ENCODE measurements around the gene FGL2. TPM values are rescaled to one million over a fixed set of nuclear protein-coding genes. Genes with fewer than 3 reads are reported as not detected.

FGL2 gene
- total and polyA plus RNA-seq, 7 donors, result 2.1 to 8.8 (median 3.8) TPM

DNA sequence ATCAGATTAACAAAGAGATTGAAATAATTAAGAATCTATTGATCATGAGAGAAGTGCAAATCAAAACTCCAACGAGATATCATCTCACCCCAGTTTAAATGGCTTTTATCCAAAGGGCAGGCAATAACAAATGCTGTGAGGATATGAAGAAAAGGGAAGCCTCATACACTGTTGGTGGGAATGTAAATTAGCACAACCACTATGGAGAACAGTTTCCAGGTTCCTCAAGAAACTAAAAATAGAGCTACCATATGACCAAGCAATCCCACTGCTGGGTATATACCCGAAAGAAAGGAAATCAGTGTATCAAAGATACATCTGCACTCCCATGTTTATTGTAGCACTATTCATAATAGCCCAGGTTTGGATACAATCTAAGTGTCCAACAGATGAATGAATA is 13.8 kb downstream of the FGL2 start:
- Histone ChIP-seq H3K4me1 (no peaks in the 10 kb centered on the region), H3K27me3 (ENCODE audit: insufficient read depth in 3 of 3, low read length in 2 of 3) (no peaks in the 10 kb centered on the region), H3K9me3 (no peaks in the 10 kb centered on the region), H3K4me3 (no peak overlapping the region), H3K36me3 (ENCODE audit: insufficient read depth in 1 of 2, low read depth in 1 of 2) (no peaks in the 10 kb centered on the region), H3K27ac (no peak overlapping the region)
- no peak for ATAC-seq
- TF ChIP-seq, protein P1, sequence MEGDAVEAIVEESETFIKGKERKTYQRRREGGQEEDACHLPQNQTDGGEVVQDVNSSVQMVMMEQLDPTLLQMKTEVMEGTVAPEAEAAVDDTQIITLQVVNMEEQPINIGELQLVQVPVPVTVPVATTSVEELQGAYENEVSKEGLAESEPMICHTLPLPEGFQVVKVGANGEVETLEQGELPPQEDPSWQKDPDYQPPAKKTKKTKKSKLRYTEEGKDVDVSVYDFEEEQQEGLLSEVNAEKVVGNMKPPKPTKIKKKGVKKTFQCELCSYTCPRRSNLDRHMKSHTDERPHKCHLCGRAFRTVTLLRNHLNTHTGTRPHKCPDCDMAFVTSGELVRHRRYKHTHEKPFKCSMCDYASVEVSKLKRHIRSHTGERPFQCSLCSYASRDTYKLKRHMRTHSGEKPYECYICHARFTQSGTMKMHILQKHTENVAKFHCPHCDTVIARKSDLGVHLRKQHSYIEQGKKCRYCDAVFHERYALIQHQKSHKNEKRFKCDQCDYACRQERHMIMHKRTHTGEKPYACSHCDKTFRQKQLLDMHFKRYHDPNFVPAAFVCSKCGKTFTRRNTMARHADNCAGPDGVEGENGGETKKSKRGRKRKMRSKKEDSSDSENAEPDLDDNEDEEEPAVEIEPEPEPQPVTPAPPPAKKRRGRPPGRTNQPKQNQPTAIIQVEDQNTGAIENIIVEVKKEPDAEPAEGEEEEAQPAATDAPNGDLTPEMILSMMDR (IDR thresholded peaks at IDR 0.05), result no peak
- intact Hi-C loops (cut with DNase I), result no loop called here
- DNase-seq, result no peak
- 61 to 73% (median 66%) methylated on average over 2 of the region's 2 CpGs for WGBS, 3 donors

- TF ChIP-seq, protein P1 (IDR thresholded peaks at IDR 0.05), result no peak
- ATAC-seq, result no peak
- DNase-seq, result no peak
- no peaks in the 10 kb centered on the region for H3K9me3 ChIP-seq
- intact Hi-C loops (cut with DNase I), result no loop called here
- no peaks in the 10 kb centered on the region for H3K36me3 ChIP-seq (ENCODE audit: insufficient read depth in 1 of 2, low read depth in 1 of 2)
- H3K4me1 ChIP-seq, result no peaks in the 10 kb centered on the region
- no peak overlapping the region for H3K27ac ChIP-seq
- H3K27me3 ChIP-seq (ENCODE audit: insufficient read depth in 3 of 3, low read length in 2 of 3), result no peaks in the 10 kb centered on the region
- H3K4me3 ChIP-seq, result no peak overlapping the region
- 14 to 22% (median 15%) methylated on average over 3 of the region's 3 CpGs for WGBS, 3 donors
Measured at GRCh38 chr7:77184990-77185389, 14.6 kb downstream of the FGL2 start.

- Histone ChIP-seq H3K4me3 (no peak overlapping the region), H3K27ac (no peak overlapping the region), H3K36me3 (ENCODE audit: insufficient read depth in 1 of 2, low read depth in 1 of 2) (no peaks in the 10 kb centered on the region), H3K4me1 (no peaks in the 10 kb centered on the region), H3K9me3 (no peaks in the 10 kb centered on the region), H3K27me3 (ENCODE audit: insufficient read depth in 3 of 3, low read length in 2 of 3) (no peaks in the 10 kb centered on the region)
- TF ChIP-seq, protein P1 (IDR thresholded peaks at IDR 0.05), result no peak
- no peak for DNase-seq
- no peak for ATAC-seq
- intact Hi-C loops (cut with DNase I), result no loop called here
Measured at GRCh38 chr7:77184463-77184862, 15.2 kb downstream of the FGL2 start.

DNA sequence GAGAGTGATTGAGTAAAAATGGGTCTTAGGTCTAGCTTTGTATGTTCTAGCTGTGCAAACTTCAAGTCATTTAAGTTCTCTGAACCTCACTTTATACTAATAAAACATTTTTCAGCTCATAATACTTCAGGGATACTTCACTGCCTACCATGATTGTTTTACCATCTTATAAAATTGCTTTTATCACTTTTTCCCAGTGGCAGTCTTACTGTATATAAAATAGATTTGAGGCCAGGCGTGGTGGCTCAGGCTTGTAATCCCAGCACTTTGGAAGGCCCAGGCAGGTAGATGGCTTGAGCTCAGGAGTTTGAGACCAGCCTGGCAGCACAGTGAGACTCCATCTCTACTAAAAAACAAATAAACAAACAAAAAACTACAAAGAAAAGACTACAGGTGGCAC is 17.4 kb downstream of the FGL2 start:
- Histone ChIP-seq H3K27me3 (ENCODE audit: insufficient read depth in 3 of 3, low read length in 2 of 3) (no peaks in the 10 kb centered on the region), H3K9me3 (no peaks in the 10 kb centered on the region), H3K4me3 (no peak overlapping the region), H3K27ac (no peak overlapping the region), H3K36me3 (ENCODE audit: insufficient read depth in 1 of 2, low read depth in 1 of 2) (no peaks in the 10 kb centered on the region), H3K4me1 (no peaks in the 10 kb centered on the region)
- 98 to 100% (median 100%) methylated on average over 1 of the region's 1 CpG for WGBS, 3 donors
- TF ChIP-seq, protein P1 (IDR thresholded peaks at IDR 0.05), result no peak
- intact Hi-C loops (cut with DNase I), result no loop called here
- DNase-seq (no peak), ATAC-seq (no peak)

- Histone ChIP-seq H3K27ac (no peak overlapping the region), H3K4me1 (no peaks in the 10 kb centered on the region), H3K27me3 (ENCODE audit: insufficient read depth in 3 of 3, low read length in 2 of 3) (no peaks in the 10 kb centered on the region), H3K4me3 (no peak overlapping the region), H3K9me3 (no peaks in the 10 kb centered on the region), H3K36me3 (ENCODE audit: insufficient read depth in 1 of 2, low read depth in 1 of 2) (no peaks in the 10 kb centered on the region)
- TF ChIP-seq, protein P1 (IDR thresholded peaks at IDR 0.05), result no peak
- intact Hi-C loops (cut with DNase I), result no loop called here
- DNase-seq, result no peak
- 86 to 92% (median 90%) methylated on average over 3 of the region's 3 CpGs for WGBS, 3 donors
- ATAC-seq, result no peak
Measured at GRCh38 chr7:77181734-77182133, 17.9 kb downstream of the FGL2 start.

Data from psoas muscle (tissue), 8 donors.